H1 (cell line): ENCODE results near the gene EGFL6. TPM values are rescaled to one million over a fixed set of nuclear protein-coding genes. Genes with fewer than 3 reads are reported as not detected.

Source experiments
- ATF2 ChIP-seq: IDR thresholded peaks from 2 replicates; pipeline ENCODE4 v1.6.1; 2012; ENCODE audit warnings: low read length, inconsistent platforms
- CHD7 ChIP-seq: fragments of 300-600 bp; sonication (generic); IDR thresholded peaks from 2 replicates; pipeline ENCODE4 v1.7.1; 2012; ENCODE audit warnings: low read length, moderate library complexity, mild to moderate bottlenecking, inconsistent platforms; ENCODE audit not compliant: insufficient replicate concordance
- FOSL1 ChIP-seq: IDR thresholded peaks from 2 replicates; pipeline ENCODE4 v1.6.1; 2011; ENCODE audit warnings: mild to moderate bottlenecking, low read depth, low read length, moderate library complexity; ENCODE audit not compliant: insufficient read depth
- NRF1 ChIP-seq: IDR thresholded peaks from 2 replicates; pipeline ENCODE4 v1.6.1; 2011; ENCODE audit warnings: mild to moderate bottlenecking, low read depth, low read length, improper control_type of control experiment
- RFX5 ChIP-seq: IDR thresholded peaks from 2 replicates; pipeline ENCODE4 v1.6.1; 2011; ENCODE audit warnings: low read depth, low read length, improper control_type of control experiment, borderline replicate concordance
- RNF2 ChIP-seq: fragments of 200-900, 300-1000 bp; sonication (generic); IDR thresholded peaks from 2 replicates; pipeline ENCODE4 v1.7.1; 2016; ENCODE audit warnings: borderline replicate concordance, low read depth, mild to moderate bottlenecking, antibody characterized with exemption, low read length; ENCODE audit not compliant: poor library complexity, severe bottlenecking; ENCODE audit errors: missing control alignments
- polyA plus RNA-seq, 7 experiments: library from polyadenylated mRNA; depleted of rRNA in 3 of 7; stranded (reverse) in 5 of 7; unstranded in 2 of 7; fragments of >200 nt in 5 of 7; fragments of 200-250 nt in 2 of 7; gene quantifications; 1 replicate in 5 of 7; 2 replicates in 1 of 7; 4 replicates in 1 of 7; pipeline versions ENCODE4 v1.2.1 to v1.2.3, GENCODE V29; 2011 to 2013; ENCODE audit warnings: missing spikeins in 2 of 7, mixed read lengths in 2 of 7
- total RNA-seq: library from RNA; stranded (reverse); fragmentation: NEBNext Ultra II Directional; extraction: Animal tissue kit (Norgen Biotek cat#: 25700); gene quantifications from 2 replicates; pipeline ENCODE4 v1.2.1, GENCODE V29; 2021

EGFL6 gene
- total and polyA plus RNA-seq, 2 of the 8 experiments (the other 6 are each of a cell fraction or from before 2014, with no cell fraction given), result 0.93 to 1.1 TPM

- no peak for TF ChIP-seq CHD7
- TF ChIP-seq ATF2, result no peak
- no peak for TF ChIP-seq NRF1
- TF ChIP-seq RNF2, result no peak
- TF ChIP-seq FOSL1, result no peak
- no peak for TF ChIP-seq RFX5
Observed at GRCh38 chrX:13536551-13536950, 32.9 kb upstream of the EGFL6 start (continued).
